ENCODE measurements around the gene C2orf92. TPM values are rescaled to one million over a fixed set of nuclear protein-coding genes. Genes with fewer than 3 reads are reported as not detected.
A peak's percentile ranks its signal among the peaks of the same experiment; 100 is the strongest.

The C2orf92 gene
- total RNA-seq, 1 experiment from 2014 or later: 3.0 TPM

DNA sequence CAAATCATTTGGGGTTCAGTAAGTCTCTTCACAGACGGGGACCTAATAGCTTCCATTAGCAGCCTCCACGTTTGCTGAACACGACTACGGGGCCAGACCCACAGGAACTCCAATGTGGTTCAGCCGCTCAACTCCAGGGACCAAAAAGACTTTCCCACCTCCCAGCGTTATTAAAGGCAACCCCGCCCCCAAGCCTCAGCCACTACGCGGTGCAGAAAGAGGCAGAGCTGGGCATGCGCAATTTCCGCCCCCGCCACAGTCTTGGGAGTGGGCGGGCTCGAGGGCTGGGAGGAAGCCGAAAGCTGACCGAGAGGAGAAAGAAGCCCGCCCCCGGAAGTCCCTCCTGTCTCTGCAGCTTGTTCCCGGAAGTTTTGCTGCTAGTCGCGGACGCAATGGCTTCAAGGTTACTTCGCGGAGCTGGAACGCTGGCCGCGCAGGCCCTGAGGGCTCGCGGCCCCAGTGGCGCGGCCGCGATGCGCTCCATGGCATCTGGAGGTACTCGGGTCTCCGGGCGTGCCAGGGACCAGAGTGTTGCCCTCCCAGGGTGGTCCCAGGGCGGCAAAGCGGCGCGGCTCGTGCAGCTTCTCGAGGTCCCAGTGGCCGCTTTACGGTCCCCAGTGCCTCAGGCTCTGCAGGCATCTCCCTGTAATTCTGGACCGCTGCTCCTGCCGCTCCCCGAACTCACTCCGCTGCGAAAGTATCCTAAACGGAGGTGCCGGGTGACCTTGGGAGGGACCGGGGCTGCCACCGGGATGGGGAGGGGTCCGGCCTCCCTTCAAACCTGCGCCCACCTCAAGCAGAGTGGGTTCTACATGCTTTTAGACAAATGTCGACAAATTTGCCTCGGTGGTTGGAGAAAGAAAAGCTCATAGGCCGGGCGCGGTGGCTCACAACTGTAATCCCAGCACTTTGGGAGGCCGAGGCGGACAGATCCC lies 23.6 kb upstream of the C2orf92 start, which contains the start of gene COX5B:
COX5B (plus strand) TSS at position 368 of the 935 bp plus-strand sequence; CDS start at position 393, 25 bp downstream.
- Histone ChIP-seq H4K20me1 (ENCODE audit: low read length) (no peaks in the 10 kb centered on the region), H3K36me3 (ENCODE audit: low read depth, low read length) (peaks cover 24% of the 10 kb centered on the region), H3K27me3 (ENCODE audit: low read length) (no peaks in the 10 kb centered on the region), H3K4me2 (ENCODE audit: low read length) (peak within 1 kb of the TSS; percentile 89), H3K9ac (ENCODE audit: low read length) (peak within 1 kb of the TSS; percentile 91), H2AFZ (ENCODE audit: low read length) (peak within 1 kb of the TSS; percentile 85), H3K9me3 (ENCODE audit: low read length) (no peaks in the 10 kb centered on the region), H3K4me1 (ENCODE audit: insufficient read depth, low read length) (peaks cover 11% of the 10 kb centered on the region), H3K27ac (ENCODE audit: low read length) (peak within 1 kb of the TSS; percentile 9), H3K9me2 (replicated peaks; ENCODE audit: low read length) (no peaks in the 10 kb centered on the region), H3F3A (ENCODE audit: low read length, unreplicated experiment) (no peaks in the 10 kb centered on the region), H3K79me2 (ENCODE audit: low read length) (peaks cover 23% of the 10 kb centered on the region), H3K4me3 (ENCODE audit: low read length) (peak within 1 kb of the TSS; percentile 83)
- no TSS peak for BruUV-seq (replicated peaks)
- TF ChIP-seq EZH2 (IDR thresholded peaks at IDR 0.05; ENCODE audit: low read length, unreplicated experiment) (no peak), EZH2phosphoT487 (IDR thresholded peaks at IDR 0.05; ENCODE audit: borderline replicate concordance, low read length) (no peak)
- TF ChIP-seq, protein P1, sequence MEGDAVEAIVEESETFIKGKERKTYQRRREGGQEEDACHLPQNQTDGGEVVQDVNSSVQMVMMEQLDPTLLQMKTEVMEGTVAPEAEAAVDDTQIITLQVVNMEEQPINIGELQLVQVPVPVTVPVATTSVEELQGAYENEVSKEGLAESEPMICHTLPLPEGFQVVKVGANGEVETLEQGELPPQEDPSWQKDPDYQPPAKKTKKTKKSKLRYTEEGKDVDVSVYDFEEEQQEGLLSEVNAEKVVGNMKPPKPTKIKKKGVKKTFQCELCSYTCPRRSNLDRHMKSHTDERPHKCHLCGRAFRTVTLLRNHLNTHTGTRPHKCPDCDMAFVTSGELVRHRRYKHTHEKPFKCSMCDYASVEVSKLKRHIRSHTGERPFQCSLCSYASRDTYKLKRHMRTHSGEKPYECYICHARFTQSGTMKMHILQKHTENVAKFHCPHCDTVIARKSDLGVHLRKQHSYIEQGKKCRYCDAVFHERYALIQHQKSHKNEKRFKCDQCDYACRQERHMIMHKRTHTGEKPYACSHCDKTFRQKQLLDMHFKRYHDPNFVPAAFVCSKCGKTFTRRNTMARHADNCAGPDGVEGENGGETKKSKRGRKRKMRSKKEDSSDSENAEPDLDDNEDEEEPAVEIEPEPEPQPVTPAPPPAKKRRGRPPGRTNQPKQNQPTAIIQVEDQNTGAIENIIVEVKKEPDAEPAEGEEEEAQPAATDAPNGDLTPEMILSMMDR (conservative IDR thresholded peaks at IDR 0.05; ENCODE audit: low read depth, low read length): no peak
- intact Hi-C loops (cut with micrococcal nuclease): loop anchor here (1.0 kb wide), 1 partner anchor 18 kb away; the partner anchor contains the start of gene ACTR1B
- CTCF ChIA-PET: interaction anchor here (0.5 to 1.8 kb wide), 3 partner anchors 16 to 49 kb away, joined by 3 to 16 read pairs (median 3); partner anchors contain the start of gene ACTR1B
- ATAC-seq (peak; percentile 96), DNase-seq (peak; percentile 98)
- POLR2A ChIA-PET (ENCODE audit: unreplicated experiment): interaction anchor here (0.6 to 1.4 kb wide), 6 partner anchors 17 to 1628 kb away, joined by 3 to 12 read pairs (median 5); no protein-coding TSS in a partner anchor

DNA sequence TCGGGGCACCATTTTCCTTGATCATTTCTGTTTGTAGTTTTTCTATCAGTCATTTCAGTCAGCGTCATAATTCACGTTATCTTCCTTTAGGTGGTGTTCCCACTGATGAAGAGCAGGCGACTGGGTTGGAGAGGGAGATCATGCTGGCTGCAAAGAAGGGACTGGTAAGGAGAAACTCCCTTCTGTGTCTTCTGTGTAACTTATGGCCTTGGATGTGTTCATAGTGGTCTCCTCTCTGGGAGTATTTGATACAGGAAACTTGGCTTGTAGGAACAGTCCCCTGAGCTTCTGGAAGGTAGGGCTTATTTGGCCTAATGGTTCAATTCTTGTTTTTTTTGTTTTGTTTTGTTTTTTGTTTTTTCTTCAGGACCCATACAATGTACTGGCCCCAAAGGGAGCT lies 22.5 kb upstream of the C2orf92 start:
- CTCF ChIA-PET: interaction anchor here (1.8 kb wide), 1 partner anchor 17 kb away, joined by 16 read pairs; the partner anchor contains the start of gene ACTR1B
- H3F3A ChIP-seq (ENCODE audit: low read length, unreplicated experiment): no peaks in the 10 kb centered on the region
- H3K4me3 ChIP-seq (ENCODE audit: low read length): peak overlapping the region; percentile 83
- peak overlapping the region; percentile 91 for H3K9ac ChIP-seq (ENCODE audit: low read length)
- intact Hi-C loops (cut with micrococcal nuclease): no loop called here
- H3K36me3 ChIP-seq (ENCODE audit: low read depth, low read length): peaks cover 24% of the 10 kb centered on the region
- TF ChIP-seq EZH2 (IDR thresholded peaks at IDR 0.05; ENCODE audit: low read length, unreplicated experiment) (no peak), EZH2phosphoT487 (IDR thresholded peaks at IDR 0.05; ENCODE audit: borderline replicate concordance, low read length) (no peak)
- TF ChIP-seq, protein P1 (conservative IDR thresholded peaks at IDR 0.05; ENCODE audit: low read depth, low read length): no peak
- H3K79me2 ChIP-seq (ENCODE audit: low read length): peaks cover 23% of the 10 kb centered on the region
- no peak overlapping the region for H2AFZ ChIP-seq (ENCODE audit: low read length)
- POLR2A ChIA-PET (ENCODE audit: unreplicated experiment): no interaction called here
- H3K27me3 ChIP-seq (ENCODE audit: low read length): no peaks in the 10 kb centered on the region
- DNase-seq: no peak
- H3K9me3 ChIP-seq (ENCODE audit: low read length): no peaks in the 10 kb centered on the region
- peaks cover 11% of the 10 kb centered on the region for H3K4me1 ChIP-seq (ENCODE audit: insufficient read depth, low read length)
- H3K27ac ChIP-seq (ENCODE audit: low read length): no peak overlapping the region
- ATAC-seq: no peak
- H3K9me2 ChIP-seq (replicated peaks; ENCODE audit: low read length): no peaks in the 10 kb centered on the region
- peak overlapping the region; percentile 86 for H3K4me2 ChIP-seq (ENCODE audit: low read length)
- BruUV-seq (replicated peaks): no TSS peak
- no peaks in the 10 kb centered on the region for H4K20me1 ChIP-seq (ENCODE audit: low read length)
